OCI-LY3 (cell line): ENCODE results near the gene STAU1.

ENCODE experiments used
- EZH2phosphoT487 ChIP-seq: fragments of 200-600 bp; shearing (Covaris generic); IDR thresholded peaks from 2 replicates; pipeline ENCODE4 v1.6.1; 2018; ENCODE audit warnings: antibody characterized with exemption, mixed run types, low read depth
- TF ChIP-seq, protein P1 (sequence below): fragments of 200-600, 300-600 bp; sonication (generic); IDR thresholded peaks from 2 replicates; pipeline ENCODE4 v1.5.1; 2014; ENCODE audit warnings: antibody characterized with exemption, low read length, low read depth

GRCh38 chr20:49215232-49215631 is 27.1 kb upstream of the STAU1 start:
- TF ChIP-seq, protein P1, sequence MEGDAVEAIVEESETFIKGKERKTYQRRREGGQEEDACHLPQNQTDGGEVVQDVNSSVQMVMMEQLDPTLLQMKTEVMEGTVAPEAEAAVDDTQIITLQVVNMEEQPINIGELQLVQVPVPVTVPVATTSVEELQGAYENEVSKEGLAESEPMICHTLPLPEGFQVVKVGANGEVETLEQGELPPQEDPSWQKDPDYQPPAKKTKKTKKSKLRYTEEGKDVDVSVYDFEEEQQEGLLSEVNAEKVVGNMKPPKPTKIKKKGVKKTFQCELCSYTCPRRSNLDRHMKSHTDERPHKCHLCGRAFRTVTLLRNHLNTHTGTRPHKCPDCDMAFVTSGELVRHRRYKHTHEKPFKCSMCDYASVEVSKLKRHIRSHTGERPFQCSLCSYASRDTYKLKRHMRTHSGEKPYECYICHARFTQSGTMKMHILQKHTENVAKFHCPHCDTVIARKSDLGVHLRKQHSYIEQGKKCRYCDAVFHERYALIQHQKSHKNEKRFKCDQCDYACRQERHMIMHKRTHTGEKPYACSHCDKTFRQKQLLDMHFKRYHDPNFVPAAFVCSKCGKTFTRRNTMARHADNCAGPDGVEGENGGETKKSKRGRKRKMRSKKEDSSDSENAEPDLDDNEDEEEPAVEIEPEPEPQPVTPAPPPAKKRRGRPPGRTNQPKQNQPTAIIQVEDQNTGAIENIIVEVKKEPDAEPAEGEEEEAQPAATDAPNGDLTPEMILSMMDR = no peak
- no peak for TF ChIP-seq EZH2phosphoT487
